GM13977 (cell line): ENCODE results near the gene SLC25A3.

ENCODE experiments used
- DNase-seq: peaks from one replicate; pipeline ENCODE4 v3.0.0; 2012; ENCODE audit warnings: low spot score
- CTCF ChIP-seq: IDR thresholded peaks from 2 replicates; pipeline ENCODE4 v1.5.1; 2012; ENCODE audit warnings: mild to moderate bottlenecking, control low read depth; ENCODE audit not compliant: insufficient read depth; ENCODE audit errors: extremely low read depth, missing control alignments
- in situ Hi-C: fragments of 300-500 bp; cut with MboI; formaldehyde crosslinking; loops from one replicate; pipeline ENCODE4 v1.12.0; 2022; ENCODE audit warnings: low sequenced_read_pairs, low pct_unique_long_range_greater_than_20kb, mixed read lengths, inconsistent platforms; ENCODE audit not compliant: unreplicated experiment

Gene SLC25A3

GRCh38 chr12:98579347-98579746, 14.1 kb upstream of the SLC25A3 start:
- TF ChIP-seq CTCF: no peak
- no peak for DNase-seq
- in situ Hi-C loops: no loop called here

- TF ChIP-seq CTCF: no peak
- in situ Hi-C loops: no loop called here
These were observed 13.7 kb upstream of the SLC25A3 start for GRCh38 chr12:98579835-98580234.

GRCh38 chr12:98580695-98581094, 12.8 kb upstream of the SLC25A3 start:
- TF ChIP-seq CTCF: no peak
- in situ Hi-C loops: no loop called here
- DNase-seq: no peak

More at GRCh38 chr12:98579835-98580234, 13.7 kb upstream of the SLC25A3 start:
- DNase-seq: no peak

DNA sequence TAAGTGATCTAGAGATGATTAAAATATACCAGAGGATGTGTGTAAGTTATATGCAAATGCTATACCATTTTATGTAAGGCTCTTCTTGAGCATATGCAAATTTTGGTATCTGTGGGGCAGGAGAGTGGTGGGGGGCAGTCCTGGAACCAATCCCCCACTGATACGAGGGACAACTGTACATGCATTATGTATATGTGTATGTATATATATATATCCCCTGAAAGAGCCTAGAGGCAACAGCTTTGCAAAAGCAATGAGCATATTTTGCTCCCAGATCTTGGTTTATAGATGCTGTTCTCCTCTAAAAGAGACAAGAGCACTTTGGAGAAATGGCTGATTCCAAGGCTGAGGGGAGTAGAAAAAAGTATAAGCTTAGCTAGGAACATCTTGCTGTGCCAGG, 12.4 kb upstream of the SLC25A3 start:
- no peak for TF ChIP-seq CTCF
- DNase-seq: no peak
- in situ Hi-C loops: no loop called here

- DNase-seq: no peak
- in situ Hi-C loops: no loop called here
- no peak for TF ChIP-seq CTCF
These were observed 11.4 kb upstream of the SLC25A3 start for GRCh38 chr12:98582093-98582492.

DNA sequence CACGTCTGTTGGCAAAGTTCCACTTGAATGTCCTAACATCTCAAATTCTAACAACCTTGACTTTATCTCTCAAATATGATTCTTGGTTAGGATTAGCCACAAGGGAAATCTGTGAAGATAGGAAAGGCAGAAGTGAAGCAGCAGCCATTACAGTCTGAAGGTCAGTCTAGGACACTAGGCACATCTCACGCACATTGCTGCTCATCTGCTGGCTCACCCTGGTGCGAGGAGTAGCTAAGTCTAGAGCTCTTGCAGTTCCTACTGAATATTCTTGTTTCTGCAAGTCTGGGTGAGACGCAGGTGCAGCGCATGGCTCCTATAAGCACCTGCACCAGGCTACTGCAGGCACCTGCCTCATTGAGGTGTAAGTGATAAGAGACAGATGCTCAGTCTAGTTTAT, 6.4 kb upstream of the SLC25A3 start:
- in situ Hi-C loops: no loop called here
- no peak for TF ChIP-seq CTCF
- DNase-seq: no peak

DNA sequence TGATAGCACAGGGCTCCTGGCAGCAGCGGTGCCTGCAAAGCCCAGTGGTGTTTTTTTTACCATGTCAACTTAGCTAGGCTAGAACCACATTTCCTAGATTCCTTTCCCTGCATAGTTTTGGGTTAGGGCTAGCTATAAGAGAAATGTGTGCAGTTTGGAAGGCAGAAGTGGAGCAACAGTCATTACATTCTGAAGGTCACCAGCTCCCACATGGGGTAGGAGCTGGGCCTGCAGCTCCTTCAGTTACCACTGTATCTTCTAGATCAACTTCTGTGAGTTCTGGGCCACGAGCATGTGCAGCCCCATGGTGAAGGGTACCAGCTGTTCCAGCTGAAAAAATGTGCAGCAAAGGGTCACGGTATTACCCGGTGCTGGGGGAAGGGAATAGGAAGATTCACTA, 2.3 kb upstream of the SLC25A3 start:
- DNase-seq: no peak
- in situ Hi-C loops: no loop called here

More for the DNA sequence above, 2.3 kb upstream of the SLC25A3 start:
- TF ChIP-seq CTCF: no peak
